ENCODE data around the gene MIR17HG. TPM values are rescaled to one million over a fixed set of nuclear protein-coding genes. Genes with fewer than 3 reads are reported as not detected.

MIR17HG gene
- total RNA-seq, 1 experiment from 2014 or later, result 6.5 TPM

DNA sequence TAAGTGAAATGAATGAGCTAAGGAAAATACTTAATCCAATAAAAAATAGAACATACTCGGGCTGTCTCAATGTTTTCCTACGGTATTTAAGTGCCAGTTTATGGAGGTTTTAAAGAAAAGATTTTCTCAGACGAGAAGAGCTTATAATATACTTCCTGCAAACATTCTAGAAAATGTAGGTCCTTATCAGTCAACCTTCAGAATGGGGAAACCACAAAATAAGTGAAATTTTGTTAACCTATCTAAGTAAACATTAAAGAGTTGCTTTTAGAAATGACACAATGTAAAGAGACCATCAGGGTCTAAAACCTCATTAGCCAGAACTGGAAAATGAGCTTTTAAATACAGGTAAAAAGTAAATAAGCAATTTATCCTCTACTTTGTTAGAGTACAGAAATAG is 12.1 kb downstream of the MIR17HG start:
- intact Hi-C loops (cut with micrococcal nuclease; ENCODE audit: unreplicated experiment), result no loop called here
- Histone ChIP-seq H3K4me2 (no peak overlapping the region), H3K79me2 (ENCODE audit: low read depth) (peaks cover 6% of the 10 kb centered on the region; the same call in 1 of the 2 replicates), H3K9me2 (ENCODE audit: insufficient read depth) (no peaks in the 10 kb centered on the region), H3K36me3 (ENCODE audit: low read depth) (peaks cover 19% of the 10 kb centered on the region), H3K27ac (no peak overlapping the region), H2AFZ (no peak overlapping the region), H3K27me3 (ENCODE audit: insufficient read depth, low read depth) (no peaks in the 10 kb centered on the region), H3K9me3 (ENCODE audit: insufficient read depth, low read depth) (no peaks in the 10 kb centered on the region), H3K4me3 (no peak overlapping the region), H3K4me1 (replicated peaks; ENCODE audit: insufficient read depth) (peaks cover 8% of the 10 kb centered on the region), H3F3A (ENCODE audit: insufficient read depth, low read depth) (peaks cover 68% of the 10 kb centered on the region), H4K20me1 (ENCODE audit: insufficient read depth) (peaks cover 20% of the 10 kb centered on the region)
- TF ChIP-seq, protein P1, sequence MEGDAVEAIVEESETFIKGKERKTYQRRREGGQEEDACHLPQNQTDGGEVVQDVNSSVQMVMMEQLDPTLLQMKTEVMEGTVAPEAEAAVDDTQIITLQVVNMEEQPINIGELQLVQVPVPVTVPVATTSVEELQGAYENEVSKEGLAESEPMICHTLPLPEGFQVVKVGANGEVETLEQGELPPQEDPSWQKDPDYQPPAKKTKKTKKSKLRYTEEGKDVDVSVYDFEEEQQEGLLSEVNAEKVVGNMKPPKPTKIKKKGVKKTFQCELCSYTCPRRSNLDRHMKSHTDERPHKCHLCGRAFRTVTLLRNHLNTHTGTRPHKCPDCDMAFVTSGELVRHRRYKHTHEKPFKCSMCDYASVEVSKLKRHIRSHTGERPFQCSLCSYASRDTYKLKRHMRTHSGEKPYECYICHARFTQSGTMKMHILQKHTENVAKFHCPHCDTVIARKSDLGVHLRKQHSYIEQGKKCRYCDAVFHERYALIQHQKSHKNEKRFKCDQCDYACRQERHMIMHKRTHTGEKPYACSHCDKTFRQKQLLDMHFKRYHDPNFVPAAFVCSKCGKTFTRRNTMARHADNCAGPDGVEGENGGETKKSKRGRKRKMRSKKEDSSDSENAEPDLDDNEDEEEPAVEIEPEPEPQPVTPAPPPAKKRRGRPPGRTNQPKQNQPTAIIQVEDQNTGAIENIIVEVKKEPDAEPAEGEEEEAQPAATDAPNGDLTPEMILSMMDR (conservative IDR thresholded peaks at IDR 0.05), result no peak
- no peak for TF ChIP-seq EZH2 (IDR thresholded peaks at IDR 0.05; ENCODE audit: low read depth)
- no TSS peak for BruUV-seq (replicated peaks)
- ChIA-PET POLR2A (ENCODE audit: unreplicated experiment) (no interaction called here), CTCF (no interaction called here)
- no peak for DNase-seq

DNA sequence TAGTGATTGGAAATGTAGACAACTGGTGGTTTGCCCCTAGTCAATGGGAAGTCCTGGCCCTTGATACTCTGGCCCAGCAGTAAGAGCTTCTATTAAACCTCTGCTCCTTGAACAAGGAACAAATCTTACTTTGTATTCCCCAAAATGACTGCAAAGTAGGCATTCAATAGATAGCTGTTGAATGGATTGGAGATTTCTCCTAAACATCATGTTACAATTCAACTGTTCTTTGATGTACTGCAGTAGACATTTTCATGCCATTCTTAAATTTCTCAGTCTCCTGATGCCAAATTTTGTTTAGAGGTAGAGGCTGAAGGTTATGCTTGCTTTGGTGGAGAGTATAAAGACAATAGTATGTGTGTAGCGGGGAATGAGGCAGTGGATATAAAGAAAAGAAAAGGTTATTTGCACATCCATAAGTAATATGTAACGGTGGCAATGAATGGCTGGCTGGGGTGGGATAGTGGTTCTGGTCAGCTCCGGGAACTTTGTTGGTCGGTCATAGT is 12.8 kb downstream of the MIR17HG start:
- peaks cover 14% of the 10 kb centered on the region for H4K20me1 ChIP-seq (ENCODE audit: insufficient read depth)
- no peaks in the 10 kb centered on the region for H3K9me3 ChIP-seq (ENCODE audit: insufficient read depth, low read depth)
- intact Hi-C loops (cut with micrococcal nuclease; ENCODE audit: unreplicated experiment), result no loop called here
- no peak for TF ChIP-seq EZH2 (IDR thresholded peaks at IDR 0.05; ENCODE audit: low read depth)
- TF ChIP-seq, protein P1 (conservative IDR thresholded peaks at IDR 0.05), result no peak
- H3K9me2 ChIP-seq (ENCODE audit: insufficient read depth), result no peaks in the 10 kb centered on the region
- no peak overlapping the region for H2AFZ ChIP-seq
- no TSS peak for BruUV-seq (replicated peaks)
- H3K27me3 ChIP-seq (ENCODE audit: insufficient read depth, low read depth), result no peaks in the 10 kb centered on the region
- peaks cover 12% of the 10 kb centered on the region for H3K36me3 ChIP-seq (ENCODE audit: low read depth)
- CTCF ChIA-PET, result no interaction called here
- H3F3A ChIP-seq (ENCODE audit: insufficient read depth, low read depth), result peaks cover 62% of the 10 kb centered on the region
- no peak overlapping the region for H3K27ac ChIP-seq
- H3K4me2 ChIP-seq, result no peak overlapping the region
- H3K4me1 ChIP-seq (replicated peaks; ENCODE audit: insufficient read depth), result peaks cover 8% of the 10 kb centered on the region
- no peak overlapping the region for H3K4me3 ChIP-seq
- H3K79me2 ChIP-seq (ENCODE audit: low read depth), result 0 out of 2 replicates have a peak, but pooled peaks cover 4% of the 10 kb centered on the region
- no peak for DNase-seq
- POLR2A ChIA-PET (ENCODE audit: unreplicated experiment), result no interaction called here

DNA sequence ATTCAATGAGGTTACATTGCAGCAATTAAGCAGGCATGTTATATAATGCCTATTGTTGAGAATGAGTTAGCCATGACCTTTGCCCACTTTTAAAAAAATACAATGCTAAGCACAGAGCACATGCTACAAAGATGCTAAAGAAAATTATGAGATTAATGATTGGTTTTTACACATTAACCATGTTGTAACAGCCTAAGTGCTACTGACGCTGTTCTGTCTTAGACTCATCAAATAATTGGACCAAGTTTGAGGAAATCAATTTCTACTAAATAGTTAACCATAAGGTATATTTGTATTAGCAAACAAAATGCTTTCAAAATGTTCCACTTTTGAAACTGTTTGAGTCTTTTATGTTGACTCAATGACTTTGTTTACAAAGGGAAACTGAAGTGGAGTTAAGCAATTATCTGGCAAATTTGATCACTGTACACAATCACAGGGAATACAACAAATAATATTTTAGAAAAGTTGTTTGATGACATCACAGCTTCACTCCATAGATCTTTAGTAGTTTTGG is 14.3 kb downstream of the MIR17HG start:
- Histone ChIP-seq H3K4me3 (no peak overlapping the region), H2AFZ (no peak overlapping the region), H3K9me3 (ENCODE audit: insufficient read depth, low read depth) (no peaks in the 10 kb centered on the region), H3K4me1 (replicated peaks; ENCODE audit: insufficient read depth) (peaks cover 8% of the 10 kb centered on the region), H3K27ac (no peak overlapping the region), H3K9me2 (ENCODE audit: insufficient read depth) (no peaks in the 10 kb centered on the region), H3K27me3 (ENCODE audit: insufficient read depth, low read depth) (no peaks in the 10 kb centered on the region), H3K36me3 (ENCODE audit: low read depth) (no peaks in the 10 kb centered on the region), H4K20me1 (ENCODE audit: insufficient read depth) (0 out of 2 replicates have a peak, but pooled peaks cover 6% of the 10 kb centered on the region), H3F3A (ENCODE audit: insufficient read depth, low read depth) (peaks cover 47% of the 10 kb centered on the region), H3K79me2 (ENCODE audit: low read depth) (no peaks in the 10 kb centered on the region), H3K4me2 (no peak overlapping the region)
- POLR2A ChIA-PET (ENCODE audit: unreplicated experiment), result no interaction called here
- CTCF ChIA-PET, result no interaction called here
- no TSS peak for BruUV-seq (replicated peaks)
- TF ChIP-seq, protein P1 (conservative IDR thresholded peaks at IDR 0.05), result no peak
- TF ChIP-seq EZH2 (IDR thresholded peaks at IDR 0.05; ENCODE audit: low read depth), result no peak
- intact Hi-C loops (cut with micrococcal nuclease; ENCODE audit: unreplicated experiment), result no loop called here
- DNase-seq, result no peak
